Ramos (cell line): Measurements from ENCODE around the gene PARD3B.

ENCODE experiments used
- in situ Hi-C: fragments of 300-500 bp; cut with MboI; formaldehyde crosslinking; loops from one replicate; pipeline ENCODE4 v1.14.3; 2022; ENCODE audit warnings: low sequenced_read_pairs; ENCODE audit not compliant: unreplicated experiment

PARD3B gene

DNA sequence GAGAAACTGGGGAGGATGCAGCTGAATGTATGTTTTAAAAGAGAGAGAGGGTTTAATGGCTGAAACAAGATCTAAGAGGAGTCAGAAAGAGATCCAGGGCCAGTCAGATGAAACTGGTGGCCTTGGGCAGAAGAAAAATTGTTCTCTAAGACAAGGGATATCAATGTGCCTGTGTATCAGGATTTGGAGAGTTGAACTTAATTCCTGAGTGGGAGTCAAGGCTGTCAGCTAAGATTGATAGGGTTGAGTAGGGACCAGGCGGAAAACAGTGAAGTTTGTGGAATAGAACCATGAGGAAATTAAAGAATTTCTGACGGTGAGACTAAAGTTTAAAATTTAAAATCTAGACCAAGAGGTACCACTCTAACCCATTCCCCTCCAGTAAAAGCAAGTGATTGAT lies 199.2 kb downstream of the PARD3B start:
- in situ Hi-C loops, result no loop called here

DNA sequence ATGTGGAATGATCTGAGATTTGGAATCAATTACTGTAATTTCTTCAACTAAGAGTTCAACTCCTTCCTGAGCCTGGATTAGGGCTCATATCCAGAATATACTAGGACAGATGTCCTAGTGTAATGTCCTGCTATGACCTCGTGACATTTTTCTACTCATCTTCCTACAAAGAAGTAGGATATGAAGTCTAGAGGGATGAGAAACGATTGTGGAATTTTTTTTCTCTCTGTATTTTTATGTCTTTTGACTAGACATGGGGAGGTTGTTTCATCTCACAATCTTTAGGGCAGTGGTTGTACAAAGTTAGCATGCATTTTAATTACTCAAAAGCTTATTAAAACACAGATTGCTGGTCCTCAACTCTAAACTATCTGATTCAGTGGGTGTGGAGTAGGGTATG lies 203.0 kb downstream of the PARD3B start:
- in situ Hi-C loops, result no loop called here

DNA sequence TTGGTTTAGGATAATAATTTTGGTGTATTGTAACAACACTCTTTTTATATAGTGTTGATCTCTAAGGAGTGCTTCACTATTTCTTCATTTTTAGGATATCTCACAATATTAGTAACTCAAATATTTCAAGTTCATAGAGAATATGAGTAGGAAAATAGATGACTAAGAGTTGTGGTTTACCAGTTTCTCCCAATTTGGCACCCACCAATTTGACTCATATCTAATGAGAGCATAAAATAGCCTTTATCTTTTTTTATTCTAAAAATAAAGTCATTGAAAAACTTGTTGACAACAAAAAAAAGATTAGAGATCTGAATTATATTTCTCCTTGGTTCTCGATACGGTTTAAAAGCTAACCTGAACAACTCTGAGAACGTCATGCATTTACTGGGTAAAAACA lies 204.0 kb downstream of the PARD3B start:
- in situ Hi-C loops, result no loop called here

DNA sequence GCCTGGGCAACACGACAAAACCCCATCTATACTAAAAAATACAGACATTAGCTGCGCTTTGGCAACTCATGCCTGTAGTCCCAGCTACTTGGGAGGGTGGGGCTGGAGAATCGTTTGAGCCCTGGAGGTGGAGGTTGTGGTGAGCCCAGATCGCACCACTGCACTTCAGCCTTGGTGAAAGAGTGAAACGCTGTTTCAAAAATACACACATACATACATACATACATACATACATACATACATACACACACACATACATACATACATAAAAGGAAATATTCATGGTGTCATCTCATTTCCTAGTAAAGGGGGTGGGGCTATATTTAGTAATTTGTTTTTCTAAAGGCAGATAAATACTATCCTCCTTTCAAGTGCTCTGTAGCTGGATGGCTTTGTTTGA lies 205.1 kb downstream of the PARD3B start:
- in situ Hi-C loops, result no loop called here

DNA sequence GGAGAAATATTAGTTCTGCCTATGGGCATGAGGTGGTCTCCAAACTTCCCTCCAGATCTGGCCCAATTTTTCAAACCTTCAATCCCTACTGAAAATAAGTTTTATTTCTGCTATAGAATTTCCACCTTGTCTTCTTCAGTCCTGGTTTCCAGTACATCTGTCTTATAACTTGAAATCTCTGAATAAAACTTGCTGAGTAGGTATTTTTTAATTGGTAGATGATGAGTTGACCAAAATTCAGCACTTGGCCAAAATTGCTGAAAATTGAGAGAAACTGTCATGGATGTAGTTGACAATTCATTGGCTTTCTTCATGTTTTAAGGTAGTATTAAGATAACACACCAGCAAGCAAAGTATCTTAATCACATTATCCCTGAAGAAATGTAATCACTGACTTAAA lies 206.2 kb downstream of the PARD3B start:
- in situ Hi-C loops, result no loop called here

DNA sequence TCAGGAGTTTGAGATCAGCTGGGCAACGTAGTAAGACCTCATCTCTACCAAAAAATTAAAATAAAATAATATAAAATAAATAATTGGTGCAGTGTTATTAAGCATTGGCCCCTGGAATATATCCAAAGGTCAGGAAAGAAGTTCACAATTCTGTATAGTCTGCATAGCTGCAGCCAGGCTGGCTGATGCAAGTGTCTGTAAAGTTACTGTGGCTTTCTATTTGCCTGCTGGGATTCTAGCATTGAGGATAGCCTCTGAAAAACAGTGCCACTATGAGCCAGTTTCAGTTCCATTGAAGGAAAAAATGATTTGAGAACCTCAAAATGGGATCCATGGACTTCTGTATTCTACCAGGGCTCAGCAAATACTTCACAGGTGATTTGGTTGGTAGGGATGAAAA lies 208.6 kb downstream of the PARD3B start:
- in situ Hi-C loops, result no loop called here

DNA sequence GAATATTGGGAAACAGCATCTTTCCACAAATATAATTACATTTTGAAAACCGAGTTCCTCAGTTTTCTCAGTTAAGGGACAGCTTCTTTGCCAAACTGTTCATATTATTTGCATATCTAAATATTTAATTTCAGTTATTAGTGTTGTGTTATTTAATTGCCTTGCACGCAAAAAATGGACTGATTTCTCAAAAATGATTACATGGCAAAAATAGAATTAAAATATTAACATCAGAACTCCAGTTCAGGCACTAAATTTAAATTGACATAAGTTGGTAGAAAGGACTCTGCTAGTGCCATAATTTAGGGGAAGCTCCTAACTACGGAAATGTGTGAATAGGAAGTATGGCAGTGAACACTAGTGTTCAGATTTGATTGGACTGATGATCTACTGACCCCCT lies 209.6 kb downstream of the PARD3B start:
- in situ Hi-C loops, result no loop called here

DNA sequence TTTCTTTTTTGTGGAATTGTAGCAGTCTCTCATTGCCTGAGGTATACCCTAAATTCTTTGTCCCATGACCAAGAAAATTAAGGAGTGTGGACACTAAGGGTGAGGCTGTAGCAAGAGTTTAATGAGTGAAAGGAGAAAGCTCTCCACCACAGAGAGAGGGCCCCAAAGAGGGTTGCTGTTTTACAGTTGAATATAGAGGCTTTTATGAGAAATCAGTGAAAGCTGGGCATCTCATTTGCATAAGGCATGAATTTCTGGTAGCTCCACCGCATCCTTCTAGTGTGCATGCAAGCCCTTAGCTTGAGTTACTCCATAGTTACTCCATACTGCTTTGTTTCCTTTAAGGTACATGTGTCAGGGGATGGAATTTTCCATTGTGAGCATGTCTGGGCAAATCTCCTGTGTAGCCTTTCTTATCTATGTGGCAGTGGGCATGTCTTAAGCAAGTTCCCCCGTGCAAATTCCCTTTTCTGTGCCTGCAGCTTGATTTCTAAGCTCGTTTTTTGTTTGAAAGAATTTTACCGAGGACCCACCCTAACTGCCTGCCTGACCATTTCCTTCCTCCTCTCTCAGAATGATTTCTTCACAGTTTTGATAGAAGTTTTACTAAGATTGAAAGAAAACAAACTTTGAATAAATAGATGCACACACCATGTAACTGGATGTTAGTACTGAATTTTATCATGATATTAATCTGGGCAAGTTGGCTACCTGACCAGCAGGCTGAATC lies 218.9 kb downstream of the PARD3B start:
- in situ Hi-C loops, result no loop called here

DNA sequence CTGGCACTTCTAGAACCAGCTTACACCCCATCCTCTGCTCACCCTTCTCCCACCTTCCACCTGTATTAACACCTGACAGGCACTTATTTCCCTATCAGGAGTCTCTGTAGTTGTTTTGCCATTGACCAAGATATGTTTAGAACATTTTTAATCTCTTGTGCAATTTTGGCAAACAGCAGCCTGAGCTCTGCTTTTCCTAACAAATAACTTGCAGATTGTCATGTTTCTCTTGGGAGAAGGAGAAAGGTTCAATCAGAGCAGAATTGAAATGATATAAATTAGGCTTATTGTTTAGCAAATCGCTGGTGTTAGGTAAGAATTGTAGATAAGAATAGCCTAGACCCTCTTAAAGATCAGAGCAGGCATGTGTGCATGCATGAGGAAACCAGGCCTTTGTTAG lies 225.5 kb downstream of the PARD3B start:
- in situ Hi-C loops, result no loop called here

DNA sequence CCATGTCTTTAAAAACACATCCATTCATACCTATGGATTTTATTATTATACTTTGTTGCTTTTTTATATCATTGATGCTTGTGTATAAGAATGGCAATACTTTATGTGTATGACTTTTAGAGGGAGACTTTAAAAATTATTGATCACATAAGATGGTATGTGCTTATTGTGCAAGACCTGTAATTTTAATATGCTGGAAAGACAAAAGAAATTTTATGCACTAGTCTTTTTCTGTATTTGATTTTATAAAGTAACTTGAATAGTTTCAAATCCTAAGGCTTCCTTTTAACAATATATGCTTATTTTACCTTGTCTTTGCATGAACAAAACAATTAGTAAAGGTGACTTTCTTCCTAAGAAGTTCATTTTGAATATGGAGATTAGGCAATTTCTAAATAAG lies 226.4 kb downstream of the PARD3B start:
- in situ Hi-C loops, result no loop called here

DNA sequence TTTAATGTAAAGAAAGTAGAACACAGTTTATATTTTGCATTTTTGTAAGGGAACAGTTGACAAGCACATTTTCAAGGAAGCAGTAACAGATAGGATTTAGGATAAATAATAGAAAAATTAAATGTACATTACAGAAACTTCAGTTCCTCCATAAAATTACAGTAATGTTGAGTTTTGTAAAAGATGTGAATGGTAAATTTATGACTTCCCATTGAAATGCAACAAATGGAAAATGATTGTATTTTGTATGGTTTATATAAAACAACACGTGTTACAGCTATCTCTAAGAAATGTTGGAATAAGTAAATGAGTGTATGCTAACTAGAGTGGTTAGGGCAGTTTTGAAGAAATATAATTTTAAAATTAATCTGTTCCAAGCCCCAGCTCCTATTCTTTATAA lies 227.3 kb downstream of the PARD3B start:
- in situ Hi-C loops, result no loop called here

DNA sequence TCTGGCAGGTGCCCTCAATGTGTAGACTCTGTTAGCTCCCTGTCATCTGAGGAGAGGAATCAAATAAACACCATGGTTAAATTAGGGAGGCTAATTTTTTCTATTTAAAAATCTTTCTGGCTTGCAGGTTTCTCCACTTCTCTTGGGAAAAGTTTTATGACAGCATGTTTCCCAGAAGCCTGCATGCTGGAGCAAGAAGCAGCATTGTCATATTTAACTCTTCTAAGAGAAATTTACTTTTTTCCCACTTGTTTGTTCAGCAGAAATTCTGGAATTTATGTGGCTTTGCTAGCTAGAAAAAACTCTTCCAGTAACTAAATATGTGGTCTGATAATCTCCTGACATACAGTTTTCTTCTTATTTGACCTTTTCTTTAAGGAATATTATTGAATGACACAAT lies 230.5 kb downstream of the PARD3B start:
- in situ Hi-C loops, result no loop called here

DNA sequence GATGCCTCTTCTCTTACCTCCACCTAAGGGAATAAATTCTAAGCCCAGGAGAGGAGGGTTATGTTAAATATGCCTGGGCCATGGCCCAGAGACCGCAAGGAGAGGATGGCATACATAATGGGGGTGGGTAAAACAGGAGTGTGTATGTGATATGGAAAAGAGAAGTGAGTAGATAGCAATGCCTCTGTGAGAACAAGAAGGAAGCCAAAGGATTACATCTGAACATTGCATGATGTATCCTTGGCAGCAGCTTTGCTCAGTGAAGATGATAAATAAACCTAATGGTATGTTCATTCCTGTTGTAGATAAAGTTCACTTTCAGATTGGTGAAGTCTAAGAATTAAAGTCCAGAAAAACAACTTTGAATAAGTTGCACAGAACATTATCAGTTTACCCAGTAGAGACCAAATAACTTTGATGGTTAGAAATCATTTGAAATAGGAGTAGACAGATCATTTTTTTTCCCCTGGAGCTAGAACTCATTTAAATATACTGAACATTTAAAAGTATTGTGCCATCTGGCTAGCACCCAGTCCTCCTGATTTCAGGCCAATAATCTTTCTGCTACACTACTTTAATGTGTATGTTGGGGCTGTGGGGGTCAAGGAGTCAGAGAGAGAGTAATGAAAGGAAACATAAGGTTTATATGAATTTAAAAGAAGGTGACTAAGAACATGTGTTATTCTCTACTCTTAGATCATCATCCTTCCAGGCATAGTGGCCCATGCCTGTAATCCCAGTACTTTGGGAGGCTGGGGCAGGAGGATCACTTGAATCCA lies 231.7 kb downstream of the PARD3B start:
- in situ Hi-C loops, result no loop called here

DNA sequence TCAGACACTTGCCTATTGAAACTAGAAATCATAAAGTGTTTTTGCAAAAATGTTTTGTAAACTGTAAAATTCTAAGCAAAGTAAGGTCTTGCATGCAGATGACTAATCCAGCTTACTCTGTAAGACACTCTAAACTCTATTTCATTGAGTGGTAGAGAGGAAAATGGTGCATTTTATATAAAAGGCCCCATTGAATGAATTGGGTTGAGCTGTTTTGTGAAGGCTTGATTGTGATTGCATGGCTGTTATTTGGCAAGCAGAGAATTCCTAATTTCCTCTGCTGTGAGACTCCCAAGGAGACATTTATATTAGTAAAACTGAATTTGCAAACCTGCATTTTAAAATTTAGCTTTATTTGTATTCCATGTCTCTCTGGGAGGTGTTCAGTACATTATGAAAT lies 234.5 kb downstream of the PARD3B start:
- in situ Hi-C loops, result no loop called here

DNA sequence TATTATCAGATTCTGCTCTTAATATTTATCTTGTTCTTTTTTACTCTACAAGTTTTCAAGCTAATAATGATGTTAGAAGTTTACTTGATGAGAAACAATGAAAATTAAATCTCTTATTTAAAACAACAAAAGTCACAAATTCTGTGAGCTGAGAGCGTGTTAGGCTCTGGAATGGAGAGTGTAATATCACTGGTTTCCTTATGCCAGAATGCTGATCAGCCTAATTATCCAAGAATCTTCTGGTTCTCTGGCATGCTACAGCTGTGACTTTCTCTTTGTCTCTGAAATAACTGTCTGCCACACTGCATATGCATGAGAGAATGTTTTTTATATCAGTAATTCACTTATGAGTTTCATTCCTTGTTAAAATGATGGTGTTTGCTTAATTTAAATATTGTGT lies 236.7 kb downstream of the PARD3B start:
- in situ Hi-C loops, result no loop called here

DNA sequence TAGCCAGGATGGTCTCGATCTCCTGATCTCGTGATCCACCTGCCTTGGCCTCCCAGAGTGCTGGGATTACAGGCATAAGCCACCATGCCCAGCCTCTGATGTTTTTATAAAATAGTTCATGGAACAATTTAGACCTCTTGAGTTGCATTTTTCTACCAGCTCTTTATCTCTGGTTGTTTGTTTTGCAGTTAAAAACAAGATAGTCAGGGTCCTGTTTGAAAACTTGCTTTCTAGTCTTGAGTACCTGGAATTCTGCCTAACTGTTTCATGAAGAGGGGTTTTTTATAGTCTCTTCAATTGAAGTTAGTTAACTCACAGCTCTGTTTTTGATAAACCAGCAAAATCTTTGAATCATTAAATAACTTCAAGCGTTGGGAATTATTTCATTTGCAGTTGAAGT lies 244.8 kb downstream of the PARD3B start:
- in situ Hi-C loops, result no loop called here

DNA sequence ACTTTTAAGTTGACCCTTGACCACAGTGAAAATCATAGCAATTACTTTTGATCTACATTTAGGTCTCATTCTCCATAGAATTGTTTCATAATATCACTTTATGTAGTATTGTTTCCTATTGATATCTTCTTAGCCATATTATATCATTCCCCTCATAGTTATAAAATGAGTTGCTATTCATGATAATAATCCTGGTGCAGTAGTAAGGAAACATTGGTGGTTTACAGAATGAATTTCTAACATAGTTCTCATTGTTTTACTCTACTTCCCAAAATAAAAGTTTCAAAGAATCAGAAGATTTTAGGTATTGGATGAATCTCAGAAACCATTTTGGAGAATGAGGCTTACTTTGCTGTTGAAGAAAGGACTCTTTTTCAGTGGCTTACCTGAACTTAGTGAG lies 246.0 kb downstream of the PARD3B start:
- in situ Hi-C loops, result no loop called here

DNA sequence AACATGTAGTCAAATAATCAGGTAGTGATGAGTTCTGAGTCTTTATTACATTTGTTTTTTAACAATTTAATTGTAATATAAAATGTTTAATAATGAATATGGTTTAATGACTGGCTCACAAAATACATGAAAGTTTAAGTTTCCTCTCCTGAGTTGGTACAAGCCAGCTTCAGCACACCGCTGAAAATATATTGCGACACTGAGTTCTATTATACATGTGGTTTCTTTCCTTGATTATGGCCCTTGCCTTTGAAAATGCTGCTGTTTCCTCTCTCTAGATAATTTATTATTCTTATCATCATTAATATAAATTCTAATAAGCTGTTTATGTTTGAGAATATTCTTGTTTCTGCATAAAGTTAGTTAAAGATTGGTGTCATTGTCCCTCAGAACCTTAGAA lies 249.3 kb downstream of the PARD3B start:
- in situ Hi-C loops, result no loop called here

DNA sequence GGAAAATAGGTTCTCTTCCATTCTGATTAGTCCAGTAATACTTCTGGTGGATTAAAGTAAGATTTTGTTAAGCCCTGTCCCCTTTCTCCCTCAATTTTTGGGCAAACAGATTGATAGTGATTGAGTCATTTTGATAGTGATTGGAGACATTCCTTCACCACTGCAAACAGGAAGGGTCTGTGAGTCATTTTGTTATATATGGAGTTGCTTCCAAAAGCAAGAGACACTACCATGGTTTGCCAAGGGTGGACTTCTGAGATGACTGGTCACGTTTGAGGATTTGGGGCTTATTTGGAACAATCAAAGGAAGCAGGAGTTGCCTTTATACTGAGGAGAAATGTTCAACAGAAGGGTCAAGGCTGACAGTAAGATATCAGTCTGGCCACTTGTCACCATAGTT lies 249.9 kb downstream of the PARD3B start:
- in situ Hi-C loops, result no loop called here

DNA sequence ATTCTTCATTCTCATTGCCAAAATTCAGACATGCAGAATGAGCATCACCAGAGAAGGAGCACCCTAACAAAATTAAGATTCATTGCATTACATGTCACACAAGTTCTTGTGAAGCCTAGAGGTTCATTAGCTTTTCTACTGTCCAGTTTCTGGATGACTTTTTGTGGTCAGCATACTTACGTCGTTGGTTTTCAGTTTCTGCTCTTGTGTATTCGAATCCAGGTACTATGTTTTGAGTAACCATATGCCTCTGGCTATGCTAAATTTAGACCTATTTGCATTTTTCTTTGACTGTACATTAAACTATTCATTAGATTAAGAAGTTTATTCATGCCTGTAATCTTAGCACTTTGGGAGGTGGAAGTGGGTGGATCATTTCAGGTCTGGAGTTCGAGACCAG lies 251.3 kb downstream of the PARD3B start:
- in situ Hi-C loops, result no loop called here

DNA sequence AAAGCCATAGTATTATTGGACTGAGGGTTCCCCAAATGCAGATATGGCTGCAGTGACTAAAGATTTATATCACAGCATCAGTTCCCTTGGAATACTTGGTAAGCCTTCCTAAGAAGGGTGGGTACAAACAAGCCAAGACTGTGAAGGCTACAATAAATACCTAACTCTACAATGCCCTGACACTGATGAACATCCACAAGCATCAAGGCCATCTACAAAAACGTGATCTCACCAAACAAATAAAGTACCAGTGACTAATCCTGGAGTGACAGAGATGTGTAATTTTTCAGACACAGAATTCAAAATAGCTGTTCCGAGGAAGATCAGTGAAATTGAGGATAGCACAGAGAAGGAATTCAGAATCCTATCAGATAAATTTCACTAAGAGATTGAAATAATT lies 254.5 kb downstream of the PARD3B start:
- in situ Hi-C loops, result no loop called here

DNA sequence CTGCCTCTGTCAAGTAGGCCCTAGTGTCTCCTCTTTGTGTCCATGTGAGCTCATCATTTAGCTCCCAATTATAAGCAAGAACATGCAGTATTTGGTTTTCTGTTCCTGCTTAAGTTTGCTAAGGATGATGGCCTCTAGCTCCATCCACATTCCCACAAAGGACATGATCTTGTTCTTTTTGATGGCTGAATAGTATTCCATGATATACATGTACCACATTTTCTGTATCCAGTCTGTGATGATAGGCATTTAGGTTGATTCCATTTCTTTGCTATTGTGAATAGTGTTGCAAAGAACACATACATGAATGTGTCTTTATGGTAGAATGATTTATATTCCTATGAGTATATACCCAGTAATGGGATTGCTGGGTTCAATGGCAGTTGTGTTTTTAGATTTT lies 263.2 kb downstream of the PARD3B start:
- in situ Hi-C loops, result no loop called here
